ENCODE data around the gene CLEC4C. TPM values are rescaled to one million over a fixed set of nuclear protein-coding genes. Genes with fewer than 3 reads are reported as not detected.
"Not testable (repeated sequence)": the region's sequence is repeated elsewhere in the genome, so short reads cannot be mapped to it uniquely, and the experiment has no call there.

Gene CLEC4C, protein sequence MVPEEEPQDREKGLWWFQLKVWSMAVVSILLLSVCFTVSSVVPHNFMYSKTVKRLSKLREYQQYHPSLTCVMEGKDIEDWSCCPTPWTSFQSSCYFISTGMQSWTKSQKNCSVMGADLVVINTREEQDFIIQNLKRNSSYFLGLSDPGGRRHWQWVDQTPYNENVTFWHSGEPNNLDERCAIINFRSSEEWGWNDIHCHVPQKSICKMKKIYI
- total RNA-seq: not detected

DNA sequence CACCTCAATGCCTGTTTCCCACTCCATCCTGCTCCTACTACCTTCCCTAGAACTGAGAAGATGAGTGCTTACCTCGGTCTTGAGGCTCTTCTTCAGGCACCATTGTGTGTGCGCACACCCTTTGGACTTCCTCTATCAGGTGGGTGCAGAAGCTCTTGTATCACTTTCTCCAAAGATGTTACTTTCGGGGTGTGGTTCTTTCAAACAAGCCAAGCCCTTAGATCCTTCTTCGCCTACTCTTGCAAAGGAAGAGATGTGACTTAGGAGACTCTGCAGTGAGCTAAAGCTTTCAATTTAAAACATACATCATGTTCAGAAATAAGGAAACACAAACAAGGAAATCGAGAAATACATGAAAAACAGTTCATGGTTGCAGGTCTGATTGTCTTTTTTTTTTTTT is at the start of gene CLEC4C:
Gene CLEC4C (minus strand): TSS at position 130 of the 400 bp plus-strand sequence. CDS start 27 bp downstream, at position 103.
- CTCF ChIA-PET: no interaction called here
- intact Hi-C loops (cut with micrococcal nuclease): no loop called here
- ATAC-seq (no peak), DNase-seq (no peak)
- H3K27me3 Mint-ChIP-seq: no peaks in the 10 kb centered on the region
- no peak within 1 kb of the TSS for H3K27ac Mint-ChIP-seq
- H3K9me3 Mint-ChIP-seq: no peaks in the 10 kb centered on the region
- no peak within 1 kb of the TSS for H3K4me3 Mint-ChIP-seq
- POLR2A ChIA-PET: no interaction called here
- no peaks in the 10 kb centered on the region for H3K4me1 Mint-ChIP-seq (ENCODE audit: low read depth)
- H3K36me3 Mint-ChIP-seq (ENCODE audit: low read depth): no peaks in the 10 kb centered on the region
- TF ChIP-seq, protein P1, sequence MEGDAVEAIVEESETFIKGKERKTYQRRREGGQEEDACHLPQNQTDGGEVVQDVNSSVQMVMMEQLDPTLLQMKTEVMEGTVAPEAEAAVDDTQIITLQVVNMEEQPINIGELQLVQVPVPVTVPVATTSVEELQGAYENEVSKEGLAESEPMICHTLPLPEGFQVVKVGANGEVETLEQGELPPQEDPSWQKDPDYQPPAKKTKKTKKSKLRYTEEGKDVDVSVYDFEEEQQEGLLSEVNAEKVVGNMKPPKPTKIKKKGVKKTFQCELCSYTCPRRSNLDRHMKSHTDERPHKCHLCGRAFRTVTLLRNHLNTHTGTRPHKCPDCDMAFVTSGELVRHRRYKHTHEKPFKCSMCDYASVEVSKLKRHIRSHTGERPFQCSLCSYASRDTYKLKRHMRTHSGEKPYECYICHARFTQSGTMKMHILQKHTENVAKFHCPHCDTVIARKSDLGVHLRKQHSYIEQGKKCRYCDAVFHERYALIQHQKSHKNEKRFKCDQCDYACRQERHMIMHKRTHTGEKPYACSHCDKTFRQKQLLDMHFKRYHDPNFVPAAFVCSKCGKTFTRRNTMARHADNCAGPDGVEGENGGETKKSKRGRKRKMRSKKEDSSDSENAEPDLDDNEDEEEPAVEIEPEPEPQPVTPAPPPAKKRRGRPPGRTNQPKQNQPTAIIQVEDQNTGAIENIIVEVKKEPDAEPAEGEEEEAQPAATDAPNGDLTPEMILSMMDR (IDR thresholded peaks at IDR 0.05): no peak

DNA sequence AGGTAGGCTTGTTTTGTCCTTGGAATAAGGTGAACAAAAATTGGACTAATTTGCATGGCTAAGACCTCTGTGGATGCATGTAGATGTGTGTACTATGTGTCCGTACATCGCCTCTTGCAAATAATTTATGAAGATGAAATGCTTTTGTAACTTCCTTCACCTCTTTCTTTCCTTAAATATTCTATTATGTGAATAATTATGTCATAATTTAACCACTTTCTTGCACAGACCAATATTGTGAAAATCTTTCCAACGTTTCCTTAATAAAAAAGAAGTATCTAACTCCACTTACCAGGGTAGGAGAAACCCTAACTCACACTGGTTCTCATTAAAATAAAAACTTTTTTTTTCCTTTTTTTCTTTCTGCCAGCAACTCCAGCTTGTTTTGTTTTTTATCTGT is 46.0 kb upstream of the CLEC4C start:
- no peak for DNase-seq
- TF ChIP-seq, protein P1 (IDR thresholded peaks at IDR 0.05): no peak
- CTCF ChIA-PET: no interaction called here
- no peak overlapping the region for H3K27ac Mint-ChIP-seq
- ATAC-seq: no peak
- no peak overlapping the region for H3K4me3 Mint-ChIP-seq
- peaks cover 2% of the 10 kb centered on the region for H3K27me3 Mint-ChIP-seq
- no peaks in the 10 kb centered on the region for H3K36me3 Mint-ChIP-seq (ENCODE audit: low read depth)
- H3K4me1 Mint-ChIP-seq (ENCODE audit: low read depth): no peaks in the 10 kb centered on the region
- POLR2A ChIA-PET: no interaction called here
- H3K9me3 Mint-ChIP-seq: no peaks in the 10 kb centered on the region
- intact Hi-C loops (cut with micrococcal nuclease): no loop called here

DNA sequence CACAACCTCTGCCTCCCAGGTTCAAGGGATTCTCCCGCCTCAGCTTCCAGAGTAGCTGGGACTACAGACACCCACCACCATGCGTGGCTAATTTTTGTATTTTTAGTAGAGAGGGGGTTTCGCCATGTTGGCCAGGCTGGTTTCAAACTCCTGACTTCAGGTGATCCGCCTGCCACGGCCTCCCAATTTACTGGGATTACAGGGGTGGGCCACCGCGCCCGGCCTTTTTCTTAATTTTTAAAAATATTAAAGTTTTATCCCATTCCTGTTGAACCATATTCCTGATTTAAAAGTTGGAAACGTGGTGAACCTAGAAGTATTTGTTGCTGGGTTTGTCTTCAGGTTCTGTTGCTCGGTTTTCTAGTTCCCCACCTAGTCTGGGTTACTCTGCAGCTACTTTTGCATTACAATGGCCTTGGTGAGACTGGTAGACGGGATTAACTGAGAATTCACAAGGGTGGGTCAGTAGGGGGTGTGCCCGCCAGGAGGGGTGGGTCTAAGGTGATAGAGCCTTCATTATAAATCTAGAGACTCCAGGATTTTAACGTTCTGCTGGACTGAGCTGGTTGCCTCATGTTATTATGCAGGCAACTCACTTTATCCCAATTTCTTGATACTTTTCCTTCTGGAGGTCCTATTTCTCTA is 41.8 kb upstream of the CLEC4C start, which contains the start of gene NANOG:
Gene NANOG (plus strand): TSS at position 519 of the 645 bp plus-strand sequence. CDS start 213 bp downstream, outside the sequence.
- ATAC-seq; H3K4me1 Mint-ChIP-seq (ENCODE audit: low read depth); POLR2A ChIA-PET; DNase-seq; H3K9me3 Mint-ChIP-seq; H3K36me3 Mint-ChIP-seq (ENCODE audit: low read depth); H3K27ac Mint-ChIP-seq; H3K27me3 Mint-ChIP-seq; intact Hi-C loops (cut with micrococcal nuclease); H3K4me3 Mint-ChIP-seq: not testable (repeated sequence)
- CTCF ChIA-PET: interaction anchor here (1.0 kb wide), 1 partner anchor 18 kb away, joined by 3 read pairs; no protein-coding TSS in a partner anchor

DNA sequence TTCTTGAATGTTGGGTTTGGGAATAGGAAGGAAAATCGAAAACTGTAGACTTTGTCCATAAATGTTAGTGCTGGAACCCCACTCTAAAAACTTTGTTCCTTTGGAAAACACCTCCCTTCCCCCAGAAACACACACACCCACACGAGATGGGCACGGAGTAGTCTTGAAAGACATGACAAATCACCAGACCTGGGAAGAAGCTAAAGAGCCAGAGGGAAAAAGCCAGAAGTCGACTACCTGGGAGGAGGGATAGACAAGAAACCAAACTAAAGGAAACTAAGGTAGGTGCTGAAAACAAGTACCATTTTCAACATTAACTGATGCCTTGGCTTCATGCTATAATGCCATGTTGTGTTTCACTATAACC is 41.1 kb upstream of the CLEC4C start:
- no peak for DNase-seq
- CTCF ChIA-PET: no interaction called here
- H3K4me1 Mint-ChIP-seq (ENCODE audit: low read depth): no peaks in the 10 kb centered on the region
- no peaks in the 10 kb centered on the region for H3K9me3 Mint-ChIP-seq
- H3K4me3 Mint-ChIP-seq: no peak overlapping the region
- TF ChIP-seq, protein P1 (IDR thresholded peaks at IDR 0.05): no peak
- POLR2A ChIA-PET: no interaction called here
- H3K36me3 Mint-ChIP-seq (ENCODE audit: low read depth): no peaks in the 10 kb centered on the region
- intact Hi-C loops (cut with micrococcal nuclease): no loop called here
- H3K27ac Mint-ChIP-seq: no peak overlapping the region
- no peak for ATAC-seq
- H3K27me3 Mint-ChIP-seq: no peaks in the 10 kb centered on the region

DNA sequence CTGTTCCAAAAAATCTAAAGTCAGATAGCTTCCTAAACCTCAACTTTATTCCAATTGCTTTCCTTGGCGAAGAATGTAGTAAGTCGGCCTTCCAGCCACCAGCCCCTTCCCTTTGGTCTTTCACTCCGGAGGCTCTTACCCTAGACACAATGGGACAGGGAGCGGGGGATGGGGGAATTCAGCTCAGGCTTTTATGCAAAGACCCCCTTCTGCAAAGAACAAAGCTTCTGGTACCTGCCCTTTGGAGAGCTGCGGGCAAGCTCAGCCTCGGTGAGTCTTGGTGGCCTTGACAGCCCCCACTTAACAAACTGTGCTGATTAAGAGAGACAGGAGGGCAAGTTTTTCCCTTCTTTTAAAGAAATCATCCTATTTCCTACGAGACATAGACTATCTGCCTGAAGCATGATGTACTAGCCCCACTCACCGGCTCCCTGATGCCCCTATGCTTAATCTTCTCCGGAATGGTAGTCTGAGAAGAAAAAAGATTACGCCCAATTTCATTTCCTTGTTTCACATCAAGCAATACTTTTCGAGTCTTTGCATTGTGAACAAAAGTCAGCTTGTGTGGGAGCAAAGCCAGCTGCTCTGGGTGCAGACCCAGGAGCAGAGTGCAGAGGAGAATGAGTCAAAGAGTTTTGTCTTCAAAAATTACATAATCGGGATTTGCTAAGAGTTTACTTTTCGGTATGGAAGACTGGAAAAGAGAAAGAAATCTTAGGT is 40.6 kb upstream of the CLEC4C start:
- DNase-seq (no peak), ATAC-seq (no peak)
- H3K4me3 Mint-ChIP-seq: no peak overlapping the region
- CTCF ChIA-PET: no interaction called here
- intact Hi-C loops (cut with micrococcal nuclease): no loop called here
- TF ChIP-seq, protein P1 (IDR thresholded peaks at IDR 0.05): no peak
- H3K27me3 Mint-ChIP-seq: no peaks in the 10 kb centered on the region
- POLR2A ChIA-PET: no interaction called here
- H3K4me1 Mint-ChIP-seq (ENCODE audit: low read depth): no peaks in the 10 kb centered on the region
- no peaks in the 10 kb centered on the region for H3K36me3 Mint-ChIP-seq (ENCODE audit: low read depth)
- no peaks in the 10 kb centered on the region for H3K9me3 Mint-ChIP-seq
- H3K27ac Mint-ChIP-seq: no peak overlapping the region

Measured in activated CD8-positive, alpha-beta T cell treated with anti-CD3 and anti-CD28 coated beads for 36 hours (primary cell).